H9 (cell line): Measurements from ENCODE around the gene DLX6. TPM values are rescaled to one million over a fixed set of nuclear protein-coding genes. Genes with fewer than 3 reads are reported as not detected.
A peak's percentile ranks its signal among the peaks of the same experiment; 100 is the strongest.

Source experiments
- DNase-seq: peaks from one replicate; pipeline ENCODE4 v3.0.0-alpha.2; 2017
- H2AFZ ChIP-seq: one replicate; pipeline ENCODE4 v1.6.1; 2013; ENCODE audit warnings: mild to moderate bottlenecking, low read length, control low read depth, moderate library complexity
- H2AK5ac ChIP-seq: 2 replicates; pipeline ENCODE4 v1.6.1; 2013; ENCODE audit warnings: low read length, control low read depth, mixed read lengths; ENCODE audit not compliant: insufficient read length
- H2BK120ac ChIP-seq: one replicate; pipeline ENCODE4 v1.6.1; 2013; ENCODE audit warnings: low read depth, mild to moderate bottlenecking, low read length, control low read depth, inconsistent platforms; ENCODE audit not compliant: poor library complexity, severe bottlenecking
- H2BK12ac ChIP-seq: 2 replicates; pipeline ENCODE4 v1.6.1; 2013; ENCODE audit warnings: low read length, control low read depth, mixed read lengths, low read depth; ENCODE audit not compliant: insufficient read length
- H2BK15ac ChIP-seq: 2 replicates; pipeline ENCODE4 v1.6.1; 2013; ENCODE audit warnings: low read depth, low read length, control low read depth
- H2BK20ac ChIP-seq: one replicate; pipeline ENCODE4 v1.6.1; 2013; ENCODE audit warnings: low read depth, mild to moderate bottlenecking, low read length, control low read depth, inconsistent platforms; ENCODE audit not compliant: poor library complexity, severe bottlenecking
- H2BK5ac ChIP-seq: 2 replicates; pipeline ENCODE4 v1.6.1; 2013; ENCODE audit warnings: low read length, control low read depth, mixed read lengths; ENCODE audit not compliant: insufficient read length
- H3K14ac ChIP-seq: 2 replicates; pipeline ENCODE4 v1.6.1; 2013; ENCODE audit warnings: low read length, control low read depth; ENCODE audit not compliant: insufficient read depth
- H3K18ac ChIP-seq: 2 replicates; pipeline ENCODE4 v1.6.1; 2013; ENCODE audit warnings: low read depth, mild to moderate bottlenecking, mixed read lengths, low read length, control low read depth; ENCODE audit not compliant: insufficient read length
- H3K23ac ChIP-seq: 2 replicates; pipeline ENCODE4 v1.6.1; 2013; ENCODE audit warnings: low read length, control low read depth, mixed read lengths, low read depth; ENCODE audit not compliant: insufficient read length
- H3K23me2 ChIP-seq: 2 replicates; pipeline ENCODE4 v1.6.1; 2013; ENCODE audit warnings: low read depth, mild to moderate bottlenecking, mixed read lengths, low read length, control low read depth; ENCODE audit not compliant: insufficient read length, poor library complexity, severe bottlenecking
- H3K27ac ChIP-seq: 2 replicates; pipeline ENCODE4 v1.5.1; 2013; ENCODE audit warnings: low read length, control low read depth, mixed read lengths, low read depth; ENCODE audit not compliant: insufficient read length
- H3K27me3 ChIP-seq: 2 replicates; pipeline ENCODE4 v1.6.1; 2013; ENCODE audit warnings: low read length, control low read depth, inconsistent platforms; ENCODE audit not compliant: insufficient read depth
- H3K4ac ChIP-seq: 2 replicates; pipeline ENCODE4 v1.6.1; 2013; ENCODE audit warnings: low read depth, mild to moderate bottlenecking, control low read depth, inconsistent platforms, low read length, moderate library complexity
- H3K4me1 ChIP-seq: 2 replicates; pipeline ENCODE4 v1.6.1; 2013; ENCODE audit warnings: low read length, control low read depth, inconsistent platforms; ENCODE audit not compliant: insufficient read depth
- H3K4me2 ChIP-seq: 2 replicates; pipeline ENCODE4 v1.6.1; 2013; ENCODE audit warnings: low read length, control low read depth, mixed read lengths; ENCODE audit not compliant: insufficient read length, insufficient read depth
- H3K56ac ChIP-seq: 2 replicates; pipeline ENCODE4 v1.6.1; 2013; ENCODE audit warnings: low read depth, mild to moderate bottlenecking, mixed read lengths, low read length, control low read depth; ENCODE audit not compliant: insufficient read length
- H3K79me1 ChIP-seq: 2 replicates; pipeline ENCODE4 v1.6.1; 2013; ENCODE audit warnings: low read depth, mild to moderate bottlenecking, moderate library complexity, low read length, control low read depth, inconsistent platforms; ENCODE audit not compliant: insufficient read depth, poor library complexity, severe bottlenecking
- H3K79me2 ChIP-seq: 2 replicates; pipeline ENCODE4 v1.6.1; 2013; ENCODE audit warnings: low read length, control low read depth, inconsistent platforms; ENCODE audit not compliant: insufficient read depth
- H3K9ac ChIP-seq: 2 replicates; pipeline ENCODE4 v1.6.1; 2013; ENCODE audit warnings: low read length, control low read depth, mixed read lengths; ENCODE audit not compliant: insufficient read length; ENCODE audit errors: extremely low read depth
- H3K9me3 ChIP-seq: one replicate; pipeline ENCODE4 v1.6.1; 2013; ENCODE audit warnings: low read depth, low read length, inconsistent platforms; ENCODE audit not compliant: control insufficient read depth
- H3T11ph ChIP-seq: one replicate; pipeline ENCODE4 v1.6.1; 2013; ENCODE audit warnings: mild to moderate bottlenecking, low read length, control low read depth, inconsistent platforms
- H4K20me1 ChIP-seq: one replicate; pipeline ENCODE4 v1.6.1; 2013; ENCODE audit not compliant: control insufficient read depth, insufficient read length, insufficient read depth
- H4K5ac ChIP-seq: 2 replicates; pipeline ENCODE4 v1.6.1; 2013; ENCODE audit warnings: low read depth, mild to moderate bottlenecking, mixed read lengths, low read length, control low read depth; ENCODE audit not compliant: insufficient read length
- H4K8ac ChIP-seq: replicated peaks from 2 replicates; pipeline ENCODE4 v1.6.1; 2013; ENCODE audit warnings: low read length, control low read depth, mixed read lengths, low read depth; ENCODE audit not compliant: insufficient read length
- H4K91ac ChIP-seq: 2 replicates; pipeline ENCODE4 v1.6.1; 2013; ENCODE audit warnings: low read depth, mild to moderate bottlenecking, moderate library complexity, mixed read lengths, low read length, control low read depth; ENCODE audit not compliant: insufficient read length
- H3K27ac Mint-ChIP-seq, 3 experiments: 2 replicates in 2 of 3; 3 replicates in 1 of 3; pipeline ENCODE4 v1.8.0; 2020 to 2021; ENCODE audit warnings: mixed read lengths in 3 of 3, mild to moderate bottlenecking in 1 of 3, moderate library complexity in 1 of 3
- H3K27me3 Mint-ChIP-seq: 2 replicates; pipeline ENCODE4 v1.8.0; 2021; ENCODE audit warnings: low read depth, mild to moderate bottlenecking, moderate library complexity, mixed read lengths
- H3K36me3 Mint-ChIP-seq, 3 experiments: 2 replicates in 2 of 3; 3 replicates in 1 of 3; pipeline ENCODE4 v1.8.0; 2020 to 2021; ENCODE audit warnings: low read depth in 3 of 3, mixed read lengths in 3 of 3; ENCODE audit not compliant: insufficient read depth in 1 of 3
- H3K4me1 Mint-ChIP-seq, 2 experiments: 2 replicates each; pipeline ENCODE4 v1.8.0; 2020; ENCODE audit warnings: mixed read lengths in 2 of 2
- H3K4me3 Mint-ChIP-seq, 2 experiments: 2 replicates in 1 of 2; 3 replicates in 1 of 2; pipeline ENCODE4 v1.8.0; 2020 to 2021; ENCODE audit warnings: mild to moderate bottlenecking in 2 of 2, mixed read lengths in 2 of 2, moderate library complexity in 1 of 2
- H3K9me3 Mint-ChIP-seq, 2 experiments: 2 replicates in 1 of 2; 3 replicates in 1 of 2; pipeline ENCODE4 v1.8.0; 2020; ENCODE audit warnings: mild to moderate bottlenecking in 2 of 2, mixed read lengths in 2 of 2, moderate library complexity in 1 of 2
- WGBS: extraction: QIAGEN DNeasy Blood & Tissue Kit; methylation state at CpG from one replicate; pipeline ENCODE4 v1.1.7; 2013; ENCODE audit warnings: missing lambda C conversion rate, low lambda C conversion rate, mixed read lengths; ENCODE audit not compliant: insufficient read length; ENCODE audit errors: extremely low coverage; 5-methylcytosine and 5-hydroxymethylcytosine counted together
- total RNA-seq: library from RNA; stranded (reverse); gene quantifications from 2 replicates; pipeline ENCODE4 v1.2.1, GENCODE V29; 2021
- TF ChIP-seq, protein P1 (sequence below): fragments of 200-600 bp; sonication (generic); conservative IDR thresholded peaks from 3 replicates; pipeline ENCODE4 v1.8.0; 2021; ENCODE audit warnings: antibody characterized with exemption, mild to moderate bottlenecking

DLX6 gene
- total RNA-seq, 1 experiment from 2014 or later = 0.24 TPM

DNA sequence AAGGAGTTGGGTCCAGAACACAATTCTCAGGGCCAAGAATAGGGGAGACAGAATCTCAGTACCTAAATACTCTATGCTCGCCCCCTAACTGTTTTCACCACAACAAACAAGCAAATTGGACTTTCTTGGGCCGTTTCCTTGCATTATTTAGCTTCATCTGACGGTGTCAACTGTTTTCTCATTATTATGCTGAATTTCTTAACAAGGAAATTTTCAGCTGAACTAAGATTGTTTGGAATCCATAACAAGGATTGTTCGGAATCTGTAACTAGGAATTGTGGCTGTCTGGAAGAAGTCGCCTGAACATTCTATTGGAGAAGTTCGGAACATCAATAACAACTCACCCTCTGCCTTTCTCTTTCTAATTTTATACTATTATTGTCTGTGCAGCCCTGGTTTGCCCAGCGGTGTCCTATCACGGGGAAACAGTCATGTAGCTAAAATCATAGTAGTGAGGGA, 15.5 kb upstream of the DLX6 start:
- no peak for DNase-seq
- Mint-ChIP-seq H3K4me1 (peaks cover 33 to 69% of the 10 kb centered on the region in 2 experiments), H3K36me3 (no peaks in the 10 kb centered on the region), H3K27me3 (peaks cover 100% of the 10 kb centered on the region), H3K27ac (no peak overlapping the region), H3K9me3 (peaks cover 0 to 12% of the 10 kb centered on the region in 2 experiments; a peak in 3 of 5 replicates), H3K4me3 (peak overlapping the region in 1 of 2 experiments; percentile 75; a peak in 4 of 5 replicates)
- Histone ChIP-seq H3K27me3 (peaks cover 66% of the 10 kb centered on the region), H3T11ph (no peak overlapping the region), H3K79me2 (no peaks in the 10 kb centered on the region), H2AK5ac (no peak overlapping the region), H3K9me3 (no peaks in the 10 kb centered on the region), H3K56ac (no peak overlapping the region), H4K8ac (no peak overlapping the region), H3K27ac (no peak overlapping the region), H3K23me2 (peaks cover 15% of the 10 kb centered on the region), H2BK5ac (no peak overlapping the region), H3K4me1 (peaks cover 2% of the 10 kb centered on the region), H3K14ac (no peak overlapping the region), H3K4me2 (peak overlapping the region; percentile 45), H4K5ac (no peak overlapping the region), H3K9ac (no peak overlapping the region), H3K4ac (no peak overlapping the region), H2BK15ac (no peak overlapping the region), H2BK20ac (no peak overlapping the region), H4K91ac (no peak overlapping the region), H3K23ac (no peak overlapping the region), H3K79me1 (no peaks in the 10 kb centered on the region), H4K20me1 (no peaks in the 10 kb centered on the region), H3K18ac (no peak overlapping the region), H2BK12ac (no peak overlapping the region), H2AFZ (no peak overlapping the region), H2BK120ac (no peak overlapping the region)
- WGBS = no CpG with 5 or more reads among the region's 8 CpGs
- TF ChIP-seq, protein P1, sequence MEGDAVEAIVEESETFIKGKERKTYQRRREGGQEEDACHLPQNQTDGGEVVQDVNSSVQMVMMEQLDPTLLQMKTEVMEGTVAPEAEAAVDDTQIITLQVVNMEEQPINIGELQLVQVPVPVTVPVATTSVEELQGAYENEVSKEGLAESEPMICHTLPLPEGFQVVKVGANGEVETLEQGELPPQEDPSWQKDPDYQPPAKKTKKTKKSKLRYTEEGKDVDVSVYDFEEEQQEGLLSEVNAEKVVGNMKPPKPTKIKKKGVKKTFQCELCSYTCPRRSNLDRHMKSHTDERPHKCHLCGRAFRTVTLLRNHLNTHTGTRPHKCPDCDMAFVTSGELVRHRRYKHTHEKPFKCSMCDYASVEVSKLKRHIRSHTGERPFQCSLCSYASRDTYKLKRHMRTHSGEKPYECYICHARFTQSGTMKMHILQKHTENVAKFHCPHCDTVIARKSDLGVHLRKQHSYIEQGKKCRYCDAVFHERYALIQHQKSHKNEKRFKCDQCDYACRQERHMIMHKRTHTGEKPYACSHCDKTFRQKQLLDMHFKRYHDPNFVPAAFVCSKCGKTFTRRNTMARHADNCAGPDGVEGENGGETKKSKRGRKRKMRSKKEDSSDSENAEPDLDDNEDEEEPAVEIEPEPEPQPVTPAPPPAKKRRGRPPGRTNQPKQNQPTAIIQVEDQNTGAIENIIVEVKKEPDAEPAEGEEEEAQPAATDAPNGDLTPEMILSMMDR = no peak
